NB4 (cell line): ENCODE results near the gene THBS1.

ENCODE experiments used
- CTCF ChIP-seq: IDR thresholded peaks from one replicate; pipeline ENCODE4 v1.5.1; 2012; ENCODE audit warnings: low read depth, low read length
- MAX ChIP-seq: IDR thresholded peaks from 2 replicates; pipeline ENCODE4 v1.6.1; 2011; ENCODE audit warnings: low read depth, low read length

GRCh38 chr15:39616731-39617455, 36.0 kb downstream of the THBS1 start:
- TF ChIP-seq CTCF: no peak
- TF ChIP-seq MAX: no peak
